IgD-negative memory B cell (primary cell): ENCODE data around the gene RHEB. TPM values are rescaled to one million over a fixed set of nuclear protein-coding genes. Genes with fewer than 3 reads are reported as not detected.

Source experiments
- H3K27ac Mint-ChIP-seq, 3 donors: one replicate each; pipeline ENCODE4 v1.8.0; 2020 to 2022; ENCODE audit warnings: mild to moderate bottlenecking in 3 of 3, mixed read lengths in 3 of 3, moderate library complexity in 1 of 3
- H3K27me3 Mint-ChIP-seq: one replicate; pipeline ENCODE4 v1.8.0; 2021; ENCODE audit warnings: mixed read lengths
- H3K36me3 Mint-ChIP-seq: one replicate; pipeline ENCODE4 v1.8.0; 2020; ENCODE audit warnings: mild to moderate bottlenecking, mixed read lengths
- H3K4me1 Mint-ChIP-seq, 3 donors: one replicate each; pipeline ENCODE4 v1.8.0; 2020 to 2022; ENCODE audit warnings: mixed read lengths in 3 of 3, mild to moderate bottlenecking in 1 of 3
- H3K4me3 Mint-ChIP-seq, 4 donors: one replicate each; pipeline ENCODE4 v1.8.0; 2020 to 2022; ENCODE audit warnings: mild to moderate bottlenecking in 4 of 4, mixed read lengths in 4 of 4, moderate library complexity in 3 of 4
- H3K9me3 Mint-ChIP-seq, 3 donors: one replicate each; pipeline ENCODE4 v1.8.0; 2020 to 2021; ENCODE audit warnings: mixed read lengths in 3 of 3, mild to moderate bottlenecking in 1 of 3
- polyA plus RNA-seq: library from polyadenylated mRNA; unstranded; fragments of 300-500 nt; fragmentation: Illumina TruSeq; gene quantifications from one replicate; pipeline ENCODE4 v1.2.3, GENCODE V29; 2021

Gene RHEB
- polyA plus RNA-seq, 1 donor from 2014 or later = 34.3 TPM

DNA sequence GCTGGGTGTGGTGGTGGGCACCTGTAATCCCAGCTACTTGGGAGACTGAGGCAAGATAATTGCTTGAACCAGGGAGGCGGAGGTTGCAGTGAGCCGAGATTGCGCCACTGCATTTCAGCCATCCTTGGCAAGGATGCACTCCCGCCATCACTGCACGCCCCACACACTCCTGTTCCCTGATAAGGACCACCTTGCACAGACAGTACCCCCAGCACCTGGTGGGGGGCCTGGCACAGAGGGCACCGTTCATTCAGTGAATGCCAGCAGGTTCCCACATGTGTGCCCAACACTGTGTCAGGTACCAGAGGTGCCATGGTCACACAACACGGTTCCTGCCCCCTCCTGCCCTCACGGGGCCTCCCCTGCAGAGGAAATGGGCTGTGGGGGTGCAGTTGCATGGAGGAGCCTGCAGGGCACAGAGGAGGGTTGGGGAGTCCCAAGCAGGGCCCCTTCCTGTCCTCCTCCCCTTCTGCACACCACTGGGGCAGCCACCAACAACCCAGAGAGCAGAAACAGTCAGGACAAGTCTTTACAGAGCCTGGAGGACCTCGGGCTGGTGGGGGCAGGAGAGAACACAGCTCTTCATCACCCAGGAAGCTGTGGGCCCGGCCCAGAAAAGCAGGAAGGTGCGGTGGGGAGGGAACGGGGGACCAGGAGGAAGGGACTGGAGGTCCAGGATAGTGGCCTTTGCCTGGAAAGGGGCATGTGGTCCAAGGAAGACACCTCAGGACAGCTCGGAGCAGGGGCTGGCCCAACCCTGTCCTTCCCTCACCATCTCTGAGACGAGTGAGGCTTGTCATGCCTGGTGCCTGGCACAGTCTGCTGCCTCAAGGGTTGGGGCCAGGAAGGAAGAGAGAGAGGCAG lies 86.8 kb downstream of the RHEB start:
- Mint-ChIP-seq H3K4me1 (peaks cover 5 to 11% (median 8%) of the 10 kb centered on the region in 3 donors), H3K27me3 (peaks cover 13% of the 10 kb centered on the region), H3K36me3 (no peaks in the 10 kb centered on the region), H3K27ac (no peak overlapping the region), H3K4me3 (peak overlapping the region in 1 of 4 donors; percentile 9), H3K9me3 (no peaks in the 10 kb centered on the region)

DNA sequence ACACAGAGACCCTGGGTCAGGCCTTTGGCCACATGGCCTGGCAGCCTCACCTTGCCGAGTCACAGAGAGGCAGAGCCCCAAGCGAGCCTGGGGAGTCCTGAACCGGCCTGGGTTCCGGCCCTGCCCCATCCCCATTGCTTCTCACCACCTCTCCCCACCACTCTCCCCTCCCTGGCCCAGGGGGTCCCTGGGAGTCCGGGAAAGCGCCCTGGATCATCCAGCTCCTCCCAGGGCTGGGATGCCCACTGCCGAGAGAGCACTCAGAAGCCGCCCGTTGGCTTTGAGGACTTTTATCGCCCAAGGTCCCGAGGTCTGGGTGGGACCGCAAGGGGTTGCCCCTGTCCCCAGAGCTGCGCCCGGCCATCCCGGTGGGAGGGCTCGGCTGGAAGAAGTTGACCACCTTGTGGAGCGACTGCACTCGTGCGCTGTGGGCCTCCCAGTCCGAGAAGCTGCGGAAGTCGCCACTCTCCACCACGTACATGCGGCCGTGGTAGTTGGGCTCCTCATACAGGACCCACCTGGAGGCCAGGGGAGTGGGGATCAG lies 87.9 kb downstream of the RHEB start:
- Mint-ChIP-seq H3K27ac (no peak overlapping the region), H3K36me3 (no peaks in the 10 kb centered on the region), H3K27me3 (peaks cover 12% of the 10 kb centered on the region), H3K9me3 (no peaks in the 10 kb centered on the region), H3K4me1 (peaks cover 5 to 11% (median 8%) of the 10 kb centered on the region in 3 donors), H3K4me3 (no peak overlapping the region)

DNA sequence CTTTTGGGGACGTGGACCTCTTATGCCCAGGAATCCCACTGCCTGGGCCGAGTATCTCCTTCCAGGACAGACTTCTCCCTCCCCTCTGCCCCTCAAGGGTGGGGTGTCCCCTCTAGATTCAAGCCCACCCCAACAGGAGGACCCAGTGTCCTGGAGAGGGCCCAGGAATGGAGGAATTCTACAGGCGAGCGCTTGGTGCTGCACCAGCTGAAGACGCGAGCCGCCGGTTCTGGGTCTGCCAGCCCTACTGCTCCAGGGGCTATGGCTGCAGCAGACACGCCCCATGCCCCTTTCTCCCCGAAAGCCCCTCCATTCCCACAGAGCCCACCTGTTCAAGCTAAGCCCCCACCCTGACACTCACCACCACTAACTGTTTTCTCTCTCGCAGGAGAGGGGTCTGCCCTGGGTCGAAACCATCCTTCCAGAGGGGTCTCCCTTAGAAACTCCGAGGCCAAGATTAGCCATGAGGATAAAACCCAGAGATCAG lies 88.4 kb downstream of the RHEB start:
- no peak overlapping the region for H3K4me3 Mint-ChIP-seq
- peaks cover 5 to 11% (median 8%) of the 10 kb centered on the region in 3 donors for H3K4me1 Mint-ChIP-seq
- peak overlapping the region in 1 of 3 donors; percentile 24 for H3K27ac Mint-ChIP-seq
- H3K27me3 Mint-ChIP-seq = peaks cover 9% of the 10 kb centered on the region
- no peaks in the 10 kb centered on the region for H3K9me3 Mint-ChIP-seq
- no peaks in the 10 kb centered on the region for H3K36me3 Mint-ChIP-seq

- H3K4me1 Mint-ChIP-seq = peaks cover 5 to 11% (median 8%) of the 10 kb centered on the region in 3 donors
- H3K27ac Mint-ChIP-seq = peak overlapping the region in 1 of 3 donors; percentile 60
- H3K36me3 Mint-ChIP-seq = no peaks in the 10 kb centered on the region
- no peak overlapping the region for H3K4me3 Mint-ChIP-seq
- H3K27me3 Mint-ChIP-seq = peaks cover 9% of the 10 kb centered on the region
- H3K9me3 Mint-ChIP-seq = no peaks in the 10 kb centered on the region
Measured at GRCh38 chr7:151430391-151431205, 89.1 kb downstream of the RHEB start.

GRCh38 chr7:151429560-151430331 lies 89.9 kb downstream of the RHEB start:
- Mint-ChIP-seq H3K4me3 (peak overlapping the region in 2 of 4 donors; percentile 15 to 34), H3K27me3 (peaks cover 9% of the 10 kb centered on the region), H3K27ac (peak overlapping the region; percentile 12 to 60 (median 53)), H3K4me1 (peaks cover 5 to 11% (median 8%) of the 10 kb centered on the region in 3 donors), H3K9me3 (no peaks in the 10 kb centered on the region), H3K36me3 (no peaks in the 10 kb centered on the region)

DNA sequence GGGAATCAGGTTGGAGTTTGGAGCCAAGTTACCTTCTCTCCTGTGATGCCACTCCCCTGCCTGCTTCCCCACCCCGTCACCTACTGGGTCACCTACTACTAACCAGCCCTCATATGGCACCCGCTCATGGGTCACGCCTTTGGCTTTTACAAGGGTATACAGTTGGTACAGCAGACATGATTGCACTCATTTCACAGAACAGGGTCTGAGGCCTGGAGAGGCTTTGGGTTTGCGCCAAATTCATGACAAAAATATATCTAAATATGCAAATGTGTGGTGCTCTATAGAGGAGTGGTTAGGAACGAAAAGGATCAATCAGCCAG lies 90.5 kb downstream of the RHEB start:
- Mint-ChIP-seq H3K4me3 (no peak overlapping the region), H3K36me3 (no peaks in the 10 kb centered on the region), H3K4me1 (peaks cover 5 to 11% (median 8%) of the 10 kb centered on the region in 3 donors), H3K27ac (peak overlapping the region in 1 of 3 donors; percentile 53), H3K9me3 (no peaks in the 10 kb centered on the region), H3K27me3 (peaks cover 11% of the 10 kb centered on the region)

DNA sequence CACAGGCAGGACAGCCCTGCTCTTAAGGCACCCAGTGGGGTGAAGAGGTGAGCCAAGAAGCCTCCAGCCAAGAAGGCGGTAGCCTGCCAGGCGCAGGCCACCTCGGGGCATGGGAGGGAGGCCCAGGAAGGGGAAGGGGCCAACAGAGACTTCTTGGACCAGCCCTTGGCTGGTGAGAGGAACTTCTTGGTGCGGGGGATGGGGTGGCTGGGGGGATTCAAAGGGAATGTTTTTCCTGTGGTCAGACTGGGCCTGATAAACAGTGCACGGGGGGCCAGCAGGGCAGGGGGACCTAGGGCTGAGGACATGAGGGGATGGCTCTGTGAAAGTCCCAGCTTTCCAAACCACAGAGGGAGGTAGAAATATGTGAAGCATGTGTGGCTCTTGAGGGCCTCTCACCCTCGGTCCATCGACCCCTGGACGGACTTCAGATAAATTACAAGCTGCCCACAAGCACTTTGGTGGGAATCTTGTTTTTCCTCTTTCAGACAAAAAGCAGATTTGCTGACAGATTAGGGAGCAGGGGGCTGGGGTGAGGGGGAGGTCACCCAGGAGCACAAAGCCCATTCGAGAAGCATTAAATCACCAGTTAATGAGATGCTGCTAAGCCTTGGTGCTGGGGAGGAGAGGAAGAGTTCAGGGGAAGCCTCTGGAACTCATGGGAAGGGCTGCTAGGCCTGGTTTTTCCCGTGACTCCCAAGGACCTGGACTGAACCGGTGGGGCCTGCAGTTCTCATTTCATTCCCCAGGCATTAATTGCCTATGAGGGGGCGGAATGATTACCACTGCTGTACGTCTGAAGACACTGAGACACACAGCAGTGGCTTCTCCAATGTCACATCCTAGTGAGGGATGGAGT lies 91.1 kb downstream of the RHEB start:
- no peaks in the 10 kb centered on the region for H3K36me3 Mint-ChIP-seq
- H3K4me3 Mint-ChIP-seq = no peak overlapping the region

GRCh38 chr7:151427705-151428377 lies 91.9 kb downstream of the RHEB start:
- H3K36me3 Mint-ChIP-seq = no peaks in the 10 kb centered on the region
- H3K4me3 Mint-ChIP-seq = no peak overlapping the region
- H3K27me3 Mint-ChIP-seq = peaks cover 7% of the 10 kb centered on the region
- peaks cover 0 to 2% (median 1%) of the 10 kb centered on the region in 3 donors for H3K9me3 Mint-ChIP-seq
- peaks cover 5 to 10% (median 8%) of the 10 kb centered on the region in 3 donors for H3K4me1 Mint-ChIP-seq
- H3K27ac Mint-ChIP-seq = no peak overlapping the region

More for the DNA sequence above, 91.1 kb downstream of the RHEB start:
- H3K27me3 Mint-ChIP-seq = peaks cover 11% of the 10 kb centered on the region
- H3K9me3 Mint-ChIP-seq = no peaks in the 10 kb centered on the region
- H3K4me1 Mint-ChIP-seq = peaks cover 5 to 11% (median 8%) of the 10 kb centered on the region in 3 donors
- no peak overlapping the region for H3K27ac Mint-ChIP-seq

- Mint-ChIP-seq H3K36me3 (no peaks in the 10 kb centered on the region), H3K4me3 (no peak overlapping the region), H3K27ac (no peak overlapping the region), H3K27me3 (peaks cover 11% of the 10 kb centered on the region), H3K4me1 (peaks cover 5 to 8% (median 8%) of the 10 kb centered on the region in 3 donors), H3K9me3 (peaks cover 0 to 10% (median 2%) of the 10 kb centered on the region in 3 donors)
Measured at GRCh38 chr7:151426904-151427704, 92.6 kb downstream of the RHEB start.

GRCh38 chr7:151426441-151426903 lies 93.2 kb downstream of the RHEB start:
- Mint-ChIP-seq H3K4me3 (no peak overlapping the region), H3K9me3 (peaks cover 0 to 13% (median 4%) of the 10 kb centered on the region in 3 donors), H3K36me3 (no peaks in the 10 kb centered on the region), H3K27ac (no peak overlapping the region), H3K4me1 (peaks cover 5 to 8% (median 8%) of the 10 kb centered on the region in 3 donors), H3K27me3 (peaks cover 14% of the 10 kb centered on the region)

DNA sequence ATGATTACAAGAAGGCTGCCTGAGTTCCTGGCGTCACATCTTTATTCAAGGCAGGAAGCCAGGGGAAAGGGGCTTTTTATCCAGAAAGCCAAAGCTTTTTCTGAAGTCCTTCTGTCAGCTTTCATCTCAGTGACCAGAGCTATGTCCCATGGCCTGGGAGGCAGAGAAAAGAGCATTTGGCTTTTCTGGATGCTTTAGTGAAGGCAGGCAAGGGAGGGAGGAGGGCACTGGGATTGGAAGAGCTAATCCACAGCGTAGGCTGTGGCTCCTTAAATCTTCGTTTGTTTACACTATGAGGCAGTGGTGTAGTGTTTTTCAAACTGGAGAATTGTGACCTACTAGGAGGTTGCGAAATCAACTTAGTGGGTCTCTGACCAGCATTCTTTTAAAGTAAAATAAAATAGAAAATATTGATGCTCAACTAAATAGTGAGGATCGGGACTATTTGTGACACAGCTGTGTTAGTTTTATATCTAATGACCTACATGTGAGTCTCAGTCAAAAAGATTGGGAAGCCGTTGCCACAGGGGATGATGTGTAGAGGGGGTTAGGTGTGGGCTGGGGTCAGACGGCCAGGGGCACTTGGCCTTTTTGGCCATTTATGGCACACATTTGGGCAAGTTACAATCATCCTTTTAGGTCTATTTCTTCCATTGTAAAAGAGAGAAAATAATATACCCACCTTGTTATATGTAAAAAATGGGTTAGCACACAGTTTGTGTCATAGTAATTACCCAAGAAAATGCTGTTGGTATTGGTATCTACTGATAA lies 93.8 kb downstream of the RHEB start:
- Mint-ChIP-seq H3K4me1 (peaks cover 5 to 8% (median 8%) of the 10 kb centered on the region in 3 donors), H3K27me3 (peaks cover 14% of the 10 kb centered on the region), H3K4me3 (no peak overlapping the region), H3K9me3 (peaks cover 0 to 13% (median 4%) of the 10 kb centered on the region in 3 donors), H3K36me3 (no peaks in the 10 kb centered on the region), H3K27ac (no peak overlapping the region)

DNA sequence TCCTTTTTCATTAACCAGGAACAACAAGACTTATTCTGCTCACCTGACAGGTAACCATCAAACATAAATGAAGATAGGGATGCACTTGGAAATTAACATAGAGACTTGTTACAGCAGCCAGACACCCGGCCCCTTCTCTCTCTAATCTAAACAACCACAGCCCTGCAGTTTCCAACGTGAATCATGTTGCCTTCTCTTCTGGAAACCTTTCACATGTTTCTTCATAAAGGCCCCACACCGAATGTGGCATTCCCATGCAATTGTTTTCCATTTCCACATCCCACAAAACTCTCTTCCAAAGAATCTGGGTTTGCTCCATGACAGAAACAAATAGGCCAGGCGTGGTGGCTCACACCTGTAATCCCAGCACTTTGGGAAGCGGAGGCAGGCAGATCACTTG lies 94.9 kb downstream of the RHEB start:
- Mint-ChIP-seq H3K27ac (no peak overlapping the region), H3K4me3 (no peak overlapping the region), H3K36me3 (no peaks in the 10 kb centered on the region), H3K9me3 (peaks cover 4 to 18% (median 4%) of the 10 kb centered on the region in 3 donors), H3K4me1 (peaks cover 4 to 5% (median 4%) of the 10 kb centered on the region in 3 donors), H3K27me3 (peaks cover 18% of the 10 kb centered on the region)
